IMR-90 (cell line): ENCODE data around the gene KRT33A. TPM values are rescaled to one million over a fixed set of nuclear protein-coding genes. Genes with fewer than 3 reads are reported as not detected.

Experiments used
- ATAC-seq: fragments of 200-7000 bp; cut with Tn5 transposase; 2 replicates; pipeline ENCODE4 v1.9.1; 2020; ENCODE audit warnings: low read depth, mild to moderate bottlenecking, moderate library complexity
- BruUV-seq: library from RNA; stranded (reverse); fragments of 400-500 nt; replicated peaks from 2 replicates; lab custom pipeline; 2021; lab: Mats Ljungman, UMichigan
- CTCF ChIA-PET: fragments of 300-600 bp; formaldehyde crosslinking; extraction: SDS; loops from one replicate; lab custom pipeline; 2021; ENCODE audit warnings: antibody characterized with exemption; lab: Yijun Ruan, JAX
- POLR2A ChIA-PET: fragments of 300-600 bp; sonication (Branson Sonifier 250); formaldehyde crosslinking; loops from one replicate; lab custom pipeline; 2022; ENCODE audit warnings: antibody characterized with exemption; ENCODE audit not compliant: unreplicated experiment; lab: Charles Lee
- DNase-seq: peaks from one replicate; pipeline ENCODE4 v3.0.0; 2013
- H2AFZ ChIP-seq: replicated peaks from 2 replicates; pipeline ENCODE3; 2013; ENCODE audit warnings: low read length, mild to moderate bottlenecking; ENCODE audit not compliant: poor library complexity
- H2AK5ac ChIP-seq: 2 replicates; pipeline ENCODE4 v1.6.1; 2013; ENCODE audit warnings: low read depth, low read length, inconsistent platforms
- H2AK9ac ChIP-seq: replicated peaks from 2 replicates; pipeline ENCODE3; 2013; ENCODE audit warnings: mild to moderate bottlenecking, low read depth, low read length, moderate library complexity; ENCODE audit not compliant: poor library complexity
- H2BK120ac ChIP-seq: 2 replicates; pipeline ENCODE4 v1.6.1; 2013; ENCODE audit warnings: low read depth, low read length, inconsistent platforms
- H2BK15ac ChIP-seq: 3 replicates; pipeline ENCODE4 v1.6.1; 2013; ENCODE audit warnings: low read depth, low read length, inconsistent platforms
- H2BK20ac ChIP-seq: 2 replicates; pipeline ENCODE4 v1.6.1; 2013; ENCODE audit warnings: low read depth, mild to moderate bottlenecking, inconsistent platforms, low read length, moderate library complexity
- H2BK5ac ChIP-seq: 2 replicates; pipeline ENCODE4 v1.6.1; 2013; ENCODE audit warnings: mild to moderate bottlenecking, low read depth, low read length, inconsistent platforms; ENCODE audit not compliant: poor library complexity, severe bottlenecking
- H3K14ac ChIP-seq: replicated peaks from 2 replicates; pipeline ENCODE4 v1.6.1; 2013; ENCODE audit warnings: low read depth, low read length, inconsistent platforms
- H3K18ac ChIP-seq: 2 replicates; pipeline ENCODE4 v1.6.1; 2013; ENCODE audit warnings: low read depth, low read length, control low read depth
- H3K23ac ChIP-seq: 2 replicates; pipeline ENCODE4 v1.6.1; 2013; ENCODE audit warnings: low read depth, low read length, inconsistent platforms
- H3K27ac ChIP-seq: 2 replicates; pipeline ENCODE4 v1.5.1; 2013; ENCODE audit warnings: mild to moderate bottlenecking, control low read depth, low read length; ENCODE audit not compliant: insufficient read depth
- H3K27me3 ChIP-seq: 2 replicates; pipeline ENCODE4 v1.6.1; 2013; ENCODE audit warnings: low read length; ENCODE audit not compliant: control insufficient read depth, insufficient read depth
- H3K36me3 ChIP-seq: 2 replicates; pipeline ENCODE4 v1.6.1; 2013; ENCODE audit warnings: low read length, mixed read lengths; ENCODE audit not compliant: control insufficient read depth, insufficient read depth
- H3K4ac ChIP-seq: 2 replicates; pipeline ENCODE4 v1.6.1; 2013; ENCODE audit warnings: low read depth, low read length, inconsistent platforms
- H3K4me1 ChIP-seq: 2 replicates; pipeline ENCODE4 v1.6.1; 2013; ENCODE audit warnings: low read length, mixed read lengths; ENCODE audit not compliant: control insufficient read depth, insufficient read depth
- H3K4me2 ChIP-seq: 2 replicates; pipeline ENCODE4 v1.6.1; 2013; ENCODE audit warnings: low read depth, mild to moderate bottlenecking, control low read depth, low read length, moderate library complexity
- H3K4me3 ChIP-seq: 2 replicates; pipeline ENCODE4 v1.5.1; 2013; ENCODE audit warnings: low read depth, mild to moderate bottlenecking, control low read depth, low read length, moderate library complexity; ENCODE audit not compliant: insufficient read depth
- H3K56ac ChIP-seq: 2 replicates; pipeline ENCODE4 v1.6.1; 2013; ENCODE audit warnings: low read length, inconsistent platforms; ENCODE audit not compliant: insufficient read depth; ENCODE audit errors: extremely low read depth
- H3K79me1 ChIP-seq, 2 experiments: 2 replicates each; pipeline ENCODE4 v1.6.1; 2013; ENCODE audit warnings: low read length in 2 of 2, inconsistent platforms in 1 of 2, low read depth in 1 of 2
- H3K9ac ChIP-seq: 2 replicates; pipeline ENCODE4 v1.6.1; 2013; ENCODE audit warnings: low read depth, low read length, control low read depth
- H3K9me1 ChIP-seq: 2 replicates; pipeline ENCODE4 v1.6.1; 2013; ENCODE audit warnings: low read length, inconsistent platforms; ENCODE audit not compliant: insufficient read depth
- H3K9me3 ChIP-seq: 2 replicates; pipeline ENCODE4 v1.6.1; 2013; ENCODE audit warnings: low read length; ENCODE audit not compliant: control insufficient read depth, insufficient read depth
- H4K20me1 ChIP-seq: 2 replicates; pipeline ENCODE4 v1.6.1; 2013; ENCODE audit warnings: low read length, inconsistent platforms; ENCODE audit not compliant: insufficient read depth
- H4K5ac ChIP-seq: 2 replicates; pipeline ENCODE4 v1.6.1; 2013; ENCODE audit warnings: mild to moderate bottlenecking, low read depth, low read length, control low read depth
- H4K8ac ChIP-seq, 2 experiments: 2 replicates each; pipeline ENCODE4 v1.6.1; 2013; ENCODE audit warnings: low read depth in 2 of 2, low read length in 2 of 2, control low read depth in 1 of 2, inconsistent platforms in 1 of 2
- H4K91ac ChIP-seq: 2 replicates; pipeline ENCODE4 v1.6.1; 2013; ENCODE audit warnings: low read depth, low read length, inconsistent platforms; ENCODE audit not compliant: insufficient read depth
- FOS ChIP-seq: fragments of 150-350 bp; IDR thresholded peaks from 2 replicates; pipeline ENCODE4 v1.6.1; 2016; ENCODE audit warnings: low read depth, low read length
- MAZ ChIP-seq: IDR thresholded peaks from 2 replicates; pipeline ENCODE4 v1.6.1; 2012; ENCODE audit warnings: low read depth, mild to moderate bottlenecking, low read length, improper control_type of control experiment, moderate library complexity, borderline replicate concordance
- NFE2L2 ChIP-seq: fragments of 150-350 bp; IDR thresholded peaks from 2 replicates; pipeline ENCODE4 v1.6.1; 2016; ENCODE audit warnings: low read depth, mild to moderate bottlenecking, low read length
- POLR2A ChIP-seq: IDR thresholded peaks from 2 replicates; pipeline ENCODE4 v1.6.1; 2012; ENCODE audit warnings: mild to moderate bottlenecking, low read depth, low read length
- SMC3 ChIP-seq: fragments of 150-350 bp; IDR thresholded peaks from 2 replicates; pipeline ENCODE4 v1.6.1; 2016; ENCODE audit warnings: low read depth, mild to moderate bottlenecking, antibody characterized with exemption, low read length, moderate library complexity
- USF2 ChIP-seq: fragments of 150-350 bp; IDR thresholded peaks from 2 replicates; pipeline ENCODE4 v1.6.1; 2017; ENCODE audit warnings: mild to moderate bottlenecking, antibody characterized with exemption, low read length, low read depth
- WGBS, 2 experiments: methylation state at CpG; one replicate each; pipeline versions ENCODE4 v1.1.5 to v1.1.7; 2013; ENCODE audit warnings: missing lambda C conversion rate in 2 of 2; ENCODE audit not compliant: insufficient read length in 1 of 2; ENCODE audit errors: extremely low coverage in 2 of 2; 5-methylcytosine and 5-hydroxymethylcytosine counted together
- dilution Hi-C: fragments of 300-500 bp; cut with HindIII; formaldehyde crosslinking; loops from one replicate; pipeline ENCODE4 v1.14.3; 2018; ENCODE audit warnings: low sequenced_read_pairs; ENCODE audit not compliant: unreplicated experiment
- in situ Hi-C: fragments of 300-500 bp; cut with MboI; formaldehyde crosslinking; loops from 3 replicates; pipeline ENCODE4 v1.14.3; 2019; ENCODE audit warnings: low sequenced_read_pairs, inconsistent platforms, mixed read lengths
- intact Hi-C: fragments of 100-400 bp; cut with micrococcal nuclease; formaldehyde crosslinking; loops from 2 replicates; pipeline ENCODE4 v1.10.0; 2022
- polyA plus RNA-seq, 3 experiments: library from polyadenylated mRNA; depleted of rRNA; stranded (reverse); fragments of >200 nt; gene quantifications; 2 replicates each; pipeline ENCODE4 v1.2.3, GENCODE V29; 2012; ENCODE audit warnings: low replicate concordance in 1 of 3
- total RNA-seq: library from RNA; depleted of rRNA; stranded (reverse); fragments of >200 nt; gene quantifications from 2 replicates; pipeline ENCODE4 v1.2.3, GENCODE V29; 2012

Gene KRT33A
- total and polyA plus RNA-seq, 2 of the 4 experiments (the other 2 are of a cell fraction), result not detected

- Histone ChIP-seq H3K9me3 (no peaks in the 10 kb centered on the region), H4K20me1 (no peaks in the 10 kb centered on the region), H3K9me1 (peaks cover 3% of the 10 kb centered on the region; the same call in 1 of the 2 replicates), H2BK20ac (no peak overlapping the region), H2BK120ac (no peak overlapping the region), H3K4me2 (no peak overlapping the region), H3K4me1 (peaks cover 1% of the 10 kb centered on the region), H3K9ac (no peak overlapping the region), H4K5ac (no peak overlapping the region), H3K36me3 (no peaks in the 10 kb centered on the region), H3K23ac (no peak overlapping the region), H3K4ac (no peak overlapping the region), H3K4me3 (no peak overlapping the region), H2AFZ (no peak overlapping the region), H3K14ac (no peak overlapping the region), H2AK9ac (no peak overlapping the region), H3K18ac (no peak overlapping the region), H2AK5ac (no peak overlapping the region), H4K91ac (no peak overlapping the region; the same call in 1 of the 2 replicates), H4K8ac (no peak overlapping the region), H3K56ac (no peak overlapping the region), H3K27ac (no peak overlapping the region), H2BK5ac (no peak overlapping the region), H3K79me1 (no peaks in the 10 kb centered on the region), H2BK15ac (no peak overlapping the region; the same call in 2 of the 3 replicates), H3K27me3 (peaks cover 3% of the 10 kb centered on the region)
- ATAC-seq (no peak), DNase-seq (no peak)
- in situ Hi-C loops (loop anchor here (5.0 kb wide), 1 partner anchor 328 kb away; no protein-coding TSS in a partner anchor), dilution Hi-C loops (no loop called here), intact Hi-C loops (no loop called here)
- no TSS peak for BruUV-seq
- TF ChIP-seq MAZ (no peak), SMC3 (no peak), NFE2L2 (no peak), POLR2A (no peak), FOS (no peak), USF2 (no peak)
- WGBS, 2 experiments, result 83% methylated on average over 1 of the region's 3 CpGs; no CpG with 5 or more reads in 1 of the 2 experiments
- ChIA-PET CTCF (no interaction called here), POLR2A (no interaction called here)
These were observed 16.8 kb downstream of the KRT33A start for GRCh38 chr17:41333836-41334235.
